HepG2 (cell line): Measurements from ENCODE around the gene DGUOK. TPM values are rescaled to one million over a fixed set of nuclear protein-coding genes. Genes with fewer than 3 reads are reported as not detected.

Experiments used
- AGO1 ChIP-seq: fragments of 200-400 bp; formaldehyde crosslinking; IDR thresholded peaks from 2 replicates; pipeline ENCODE4 v1.6.1; 2017; ENCODE audit warnings: mild to moderate bottlenecking, low read depth, low read length, moderate library complexity; ENCODE audit not compliant: poor library complexity, severe bottlenecking
- BHLHE40 ChIP-seq: IDR thresholded peaks from 2 replicates; pipeline ENCODE4 v1.6.1; 2011; ENCODE audit warnings: low read length, improper control_type of control experiment
- CENPT ChIP-seq: sonication (generic); formaldehyde crosslinking; IDR thresholded peaks from 2 replicates; pipeline ENCODE4 v1.8.0; 2022; ENCODE audit warnings: low read depth, mild to moderate bottlenecking, moderate library complexity, missing genetic modification reagents
- DNMT1 ChIP-seq: sonication (generic); formaldehyde crosslinking; IDR thresholded peaks from 2 replicates; pipeline ENCODE4 v1.5.1; 2020; ENCODE audit warnings: mild to moderate bottlenecking, missing genetic modification reagents
- FOXO1 ChIP-seq: sonication (generic); formaldehyde crosslinking; IDR thresholded peaks from 2 replicates; pipeline ENCODE4 v1.4.0; 2020; ENCODE audit warnings: missing genetic modification reagents
- HDAC2 ChIP-seq: sonication (generic); formaldehyde crosslinking; IDR thresholded peaks from 2 replicates; pipeline ENCODE4 v1.4.0; 2020; ENCODE audit warnings: missing genetic modification reagents
- HNRNPL ChIP-seq: fragments of 200-400 bp; formaldehyde crosslinking; IDR thresholded peaks from 2 replicates; pipeline ENCODE4 v1.6.1; 2017; ENCODE audit warnings: mild to moderate bottlenecking, low read depth, low read length
- KLF16 ChIP-seq, 2 experiments: sonication (generic) in 1 of 2; formaldehyde crosslinking in 1 of 2; IDR thresholded peaks; 2 replicates each; pipeline versions ENCODE4 v1.6.1 to v1.8.0; 2016 to 2023; ENCODE audit warnings: missing genetic modification reagents in 2 of 2, missing compliant biosample characterization in 1 of 2
- KMT2B ChIP-seq: IDR thresholded peaks from 2 replicates; pipeline ENCODE4 v1.6.1; 2016; ENCODE audit warnings: missing genetic modification reagents, missing compliant biosample characterization
- PCBP1 ChIP-seq: fragments of 200-400 bp; formaldehyde crosslinking; IDR thresholded peaks from 2 replicates; pipeline ENCODE4 v1.6.1; 2017; ENCODE audit warnings: mild to moderate bottlenecking, low read depth, low read length, borderline replicate concordance
- SAFB2 ChIP-seq: sonication (generic); formaldehyde crosslinking; IDR thresholded peaks from 2 replicates; pipeline ENCODE4 v1.5.1; 2020; ENCODE audit warnings: missing genetic modification reagents, low read depth, mild to moderate bottlenecking, borderline replicate concordance
- XRCC5 ChIP-seq: fragments of 200-400 bp; formaldehyde crosslinking; optimal IDR thresholded peaks from 2 replicates; pipeline ENCODE3; 2017; ENCODE audit warnings: mild to moderate bottlenecking, low read length
- ZBTB7B ChIP-seq: sonication (generic); formaldehyde crosslinking; IDR thresholded peaks from 2 replicates; pipeline ENCODE4 v1.4.0; 2020; ENCODE audit warnings: missing genetic modification reagents
- ZNF329 ChIP-seq: sonication (generic); formaldehyde crosslinking; IDR thresholded peaks from 2 replicates; pipeline ENCODE4 v1.9.0; 2021; ENCODE audit warnings: low read depth, mild to moderate bottlenecking, missing genetic modification reagents
- ZNF350 ChIP-seq: sonication (generic); formaldehyde crosslinking; IDR thresholded peaks from 2 replicates; pipeline ENCODE4 v1.4.0; 2020; ENCODE audit warnings: mild to moderate bottlenecking, low read depth, missing genetic modification reagents, borderline replicate concordance
- ZNF564 ChIP-seq: sonication (generic); formaldehyde crosslinking; IDR thresholded peaks from 2 replicates; pipeline ENCODE4 v1.8.1; 2023; ENCODE audit warnings: mild to moderate bottlenecking, missing genetic modification reagents
- ZNF788 ChIP-seq: sonication (generic); formaldehyde crosslinking; IDR thresholded peaks from 2 replicates; pipeline ENCODE4 v1.5.0; 2020; ENCODE audit warnings: mild to moderate bottlenecking, missing genetic modification reagents, borderline replicate concordance
- ZNF878 ChIP-seq: sonication (generic); formaldehyde crosslinking; IDR thresholded peaks from 2 replicates; pipeline ENCODE4 v1.8.1; 2023; ENCODE audit warnings: mild to moderate bottlenecking, missing genetic modification reagents, moderate library complexity
- polyA plus RNA-seq, 8 experiments: library from polyadenylated mRNA; depleted of rRNA in 3 of 8; stranded (reverse) in 7 of 8; unstranded in 1 of 8; fragments of >200 nt; fragmentation: Illumina TruSeq in 4 of 8; extraction: Trizol in 4 of 8; gene quantifications; 2 replicates each; pipeline versions ENCODE4 v1.2.1 to v1.2.3, GENCODE V29; 2011 to 2016; ENCODE audit warnings: low read depth in 4 of 8, missing spikeins in 1 of 8, mixed read lengths in 1 of 8; ENCODE audit not compliant: insufficient read depth in 1 of 8
- total RNA-seq, 5 experiments: library from RNA; depleted of rRNA; stranded (reverse); fragments of >200 nt; fragmentation: Illumina TruSeq; extraction: Trizol; gene quantifications; 2 replicates each; pipeline ENCODE4 v1.2.3, GENCODE V29; 2016; ENCODE audit warnings: low read depth in 1 of 5
- TF ChIP-seq, protein P1 (sequence below): sonication (generic); formaldehyde crosslinking; IDR thresholded peaks from 2 replicates; pipeline ENCODE4 v1.5.0; 2020; ENCODE audit warnings: mild to moderate bottlenecking, missing genetic modification reagents, moderate library complexity
- TF ChIP-seq, protein P2 (sequence below): sonication (generic); formaldehyde crosslinking; IDR thresholded peaks from 2 replicates; pipeline ENCODE4 v1.8.0; 2022; ENCODE audit warnings: low read depth, missing genetic modification reagents
- TF ChIP-seq, protein P3 (sequence below): sonication (generic); formaldehyde crosslinking; IDR thresholded peaks from 2 replicates; pipeline ENCODE4 v1.4.0; 2020; ENCODE audit warnings: mild to moderate bottlenecking, missing genetic modification reagents
- TF ChIP-seq, protein P4 (sequence below): sonication (generic); formaldehyde crosslinking; IDR thresholded peaks from 2 replicates; pipeline ENCODE4 v1.8.1; 2023; ENCODE audit warnings: mild to moderate bottlenecking, missing genetic modification reagents

DGUOK gene
- total and polyA plus RNA-seq, 2 of the 13 experiments (the other 11 are each of a cell fraction or from before 2014, with no cell fraction given): 105 to 137 TPM

DNA sequence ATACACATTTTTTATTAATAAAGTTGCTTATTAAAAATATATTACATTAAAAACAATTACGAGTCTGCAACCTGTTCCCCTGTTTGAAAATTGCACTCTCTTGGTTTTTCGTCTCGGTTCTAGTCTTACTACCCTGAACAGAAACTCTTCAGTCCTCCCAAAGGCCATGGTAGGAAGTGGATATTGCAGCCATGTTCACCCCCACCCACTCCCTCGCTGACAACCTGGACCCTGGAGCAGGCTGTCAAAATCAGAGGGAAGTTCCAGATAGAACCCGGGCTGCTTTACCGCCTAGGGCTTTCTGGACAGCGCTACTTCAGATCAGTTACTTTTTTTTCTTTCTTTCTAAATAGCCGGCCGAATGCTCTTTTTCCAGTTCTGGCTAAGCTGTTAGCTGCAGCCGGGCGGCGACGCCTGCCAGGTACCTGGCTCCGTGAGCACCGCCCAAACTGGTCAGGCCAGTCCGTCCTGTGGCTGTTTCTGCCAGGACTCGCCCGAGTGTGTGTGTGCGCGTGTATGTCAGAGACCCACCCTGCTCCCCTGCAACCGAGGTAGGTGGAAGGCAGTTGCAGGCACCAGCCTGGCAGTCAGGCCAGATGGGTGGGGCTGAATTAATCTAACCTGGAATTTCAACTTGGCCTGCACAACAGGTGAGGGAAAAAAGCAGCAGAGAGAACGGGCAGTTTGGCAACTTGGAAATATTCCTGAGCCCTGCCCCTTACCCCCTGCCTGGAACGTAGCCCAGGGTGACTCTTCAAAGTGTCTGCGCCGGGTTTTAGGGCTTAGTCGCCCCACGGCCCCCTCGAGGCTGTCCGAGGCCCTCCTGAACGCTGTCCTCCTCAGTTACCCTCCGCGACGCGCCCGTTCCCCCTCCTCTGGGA is 56.9 kb downstream of the DGUOK start (continued):
- TF ChIP-seq, protein P1, sequence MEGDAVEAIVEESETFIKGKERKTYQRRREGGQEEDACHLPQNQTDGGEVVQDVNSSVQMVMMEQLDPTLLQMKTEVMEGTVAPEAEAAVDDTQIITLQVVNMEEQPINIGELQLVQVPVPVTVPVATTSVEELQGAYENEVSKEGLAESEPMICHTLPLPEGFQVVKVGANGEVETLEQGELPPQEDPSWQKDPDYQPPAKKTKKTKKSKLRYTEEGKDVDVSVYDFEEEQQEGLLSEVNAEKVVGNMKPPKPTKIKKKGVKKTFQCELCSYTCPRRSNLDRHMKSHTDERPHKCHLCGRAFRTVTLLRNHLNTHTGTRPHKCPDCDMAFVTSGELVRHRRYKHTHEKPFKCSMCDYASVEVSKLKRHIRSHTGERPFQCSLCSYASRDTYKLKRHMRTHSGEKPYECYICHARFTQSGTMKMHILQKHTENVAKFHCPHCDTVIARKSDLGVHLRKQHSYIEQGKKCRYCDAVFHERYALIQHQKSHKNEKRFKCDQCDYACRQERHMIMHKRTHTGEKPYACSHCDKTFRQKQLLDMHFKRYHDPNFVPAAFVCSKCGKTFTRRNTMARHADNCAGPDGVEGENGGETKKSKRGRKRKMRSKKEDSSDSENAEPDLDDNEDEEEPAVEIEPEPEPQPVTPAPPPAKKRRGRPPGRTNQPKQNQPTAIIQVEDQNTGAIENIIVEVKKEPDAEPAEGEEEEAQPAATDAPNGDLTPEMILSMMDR (CRISPR knock-in tag): 0 out of 2 replicates have a peak, but pooled peaks have one; percentile 9
- peak; percentile 33; the same call in 1 of the 2 replicates for TF ChIP-seq HDAC2 (CRISPR knock-in tag)
- TF ChIP-seq, protein P2, sequence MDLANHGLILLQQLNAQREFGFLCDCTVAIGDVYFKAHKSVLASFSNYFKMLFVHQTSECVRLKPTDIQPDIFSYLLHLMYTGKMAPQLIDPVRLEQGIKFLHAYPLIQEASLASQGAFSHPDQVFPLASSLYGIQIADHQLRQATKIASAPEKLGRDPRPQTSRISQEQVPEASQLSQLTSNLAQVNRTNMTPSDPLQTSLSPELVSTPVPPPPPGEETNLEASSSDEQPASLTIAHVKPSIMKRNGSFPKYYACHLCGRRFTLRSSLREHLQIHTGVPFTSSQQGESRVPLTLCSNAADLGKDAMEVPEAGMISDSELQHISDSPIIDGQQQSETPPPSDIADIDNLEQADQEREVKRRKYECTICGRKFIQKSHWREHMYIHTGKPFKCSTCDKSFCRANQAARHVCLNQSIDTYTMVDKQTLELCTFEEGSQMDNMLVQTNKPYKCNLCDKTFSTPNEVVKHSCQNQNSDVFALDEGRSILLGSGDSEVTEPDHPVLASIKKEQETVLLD: no peak
- TF ChIP-seq BHLHE40: no peak
- TF ChIP-seq ZBTB7B: 0 out of 2 replicates have a peak, but pooled peaks have one; percentile 44
- peak; percentile 15; the same call in 1 of the 2 replicates for TF ChIP-seq ZNF878 (CRISPR knock-in tag)
- TF ChIP-seq, protein P3, sequence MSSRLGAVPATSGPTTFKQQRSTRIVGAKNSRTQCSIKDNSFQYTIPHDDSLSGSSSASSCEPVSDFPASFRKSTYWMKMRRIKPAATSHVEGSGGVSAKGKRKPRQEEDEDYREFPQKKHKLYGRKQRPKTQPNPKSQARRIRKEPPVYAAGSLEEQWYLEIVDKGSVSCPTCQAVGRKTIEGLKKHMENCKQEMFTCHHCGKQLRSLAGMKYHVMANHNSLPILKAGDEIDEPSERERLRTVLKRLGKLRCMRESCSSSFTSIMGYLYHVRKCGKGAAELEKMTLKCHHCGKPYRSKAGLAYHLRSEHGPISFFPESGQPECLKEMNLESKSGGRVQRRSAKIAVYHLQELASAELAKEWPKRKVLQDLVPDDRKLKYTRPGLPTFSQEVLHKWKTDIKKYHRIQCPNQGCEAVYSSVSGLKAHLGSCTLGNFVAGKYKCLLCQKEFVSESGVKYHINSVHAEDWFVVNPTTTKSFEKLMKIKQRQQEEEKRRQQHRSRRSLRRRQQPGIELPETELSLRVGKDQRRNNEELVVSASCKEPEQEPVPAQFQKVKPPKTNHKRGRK (CRISPR knock-in tag): no peak
- TF ChIP-seq PCBP1: no peak
- TF ChIP-seq DNMT1 (CRISPR knock-in tag): no peak
- TF ChIP-seq KLF16 (CRISPR knock-in tag; IDR thresholded peaks at IDR 0.05): 0 out of 4 replicates have a peak, but pooled peaks of 1 of the 2 experiments have one; percentile 0
- TF ChIP-seq XRCC5: peak; percentile 5
- TF ChIP-seq ZNF329: no peak
- peak; percentile 86 for TF ChIP-seq AGO1
- peak; percentile 84 for TF ChIP-seq SAFB2 (CRISPR knock-in tag)
- 0 out of 2 replicates have a peak, but pooled peaks have one; percentile 69 for TF ChIP-seq HNRNPL
- peak; percentile 43; the same call in 1 of the 2 replicates for TF ChIP-seq ZNF564 (CRISPR knock-in tag)
- no peak; the same call in 1 of the 2 replicates for TF ChIP-seq ZNF350 (CRISPR knock-in tag)
- TF ChIP-seq, protein P4, sequence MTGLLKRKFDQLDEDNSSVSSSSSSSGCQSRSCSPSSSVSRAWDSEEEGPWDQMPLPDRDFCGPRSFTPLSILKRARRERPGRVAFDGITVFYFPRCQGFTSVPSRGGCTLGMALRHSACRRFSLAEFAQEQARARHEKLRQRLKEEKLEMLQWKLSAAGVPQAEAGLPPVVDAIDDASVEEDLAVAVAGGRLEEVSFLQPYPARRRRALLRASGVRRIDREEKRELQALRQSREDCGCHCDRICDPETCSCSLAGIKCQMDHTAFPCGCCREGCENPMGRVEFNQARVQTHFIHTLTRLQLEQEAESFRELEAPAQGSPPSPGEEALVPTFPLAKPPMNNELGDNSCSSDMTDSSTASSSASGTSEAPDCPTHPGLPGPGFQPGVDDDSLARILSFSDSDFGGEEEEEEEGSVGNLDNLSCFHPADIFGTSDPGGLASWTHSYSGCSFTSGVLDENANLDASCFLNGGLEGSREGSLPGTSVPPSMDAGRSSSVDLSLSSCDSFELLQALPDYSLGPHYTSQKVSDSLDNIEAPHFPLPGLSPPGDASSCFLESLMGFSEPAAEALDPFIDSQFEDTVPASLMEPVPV (CRISPR knock-in tag): peak; percentile 79; the same call in 1 of the 2 replicates
- TF ChIP-seq FOXO1 (CRISPR knock-in tag): peak; percentile 18; the same call in 1 of the 2 replicates
- no peak for TF ChIP-seq CENPT (CRISPR knock-in tag)
- peak; percentile 68; the same call in 1 of the 2 replicates for TF ChIP-seq ZNF788 (CRISPR knock-in tag)
- no peak for TF ChIP-seq KMT2B (CRISPR knock-in tag)
